OCI-LY7 (cell line): Measurements from ENCODE around the gene RBM33.

Source experiments
- EZH2phosphoT487 ChIP-seq: fragments of 200-600 bp; sonication (generic); IDR thresholded peaks from 2 replicates; pipeline ENCODE4 v1.6.1; 2018; ENCODE audit warnings: low read depth, borderline replicate concordance, mild to moderate bottlenecking, mixed run types, antibody characterized with exemption, low read length, moderate library complexity, mixed read lengths
- TF ChIP-seq, protein P1 (sequence below): fragments of 200-600 bp; sonication (generic); conservative IDR thresholded peaks from 2 replicates; pipeline ENCODE4 v1.5.1; 2014; ENCODE audit warnings: mild to moderate bottlenecking, antibody characterized with exemption, low read length, moderate library complexity, mixed read lengths

DNA sequence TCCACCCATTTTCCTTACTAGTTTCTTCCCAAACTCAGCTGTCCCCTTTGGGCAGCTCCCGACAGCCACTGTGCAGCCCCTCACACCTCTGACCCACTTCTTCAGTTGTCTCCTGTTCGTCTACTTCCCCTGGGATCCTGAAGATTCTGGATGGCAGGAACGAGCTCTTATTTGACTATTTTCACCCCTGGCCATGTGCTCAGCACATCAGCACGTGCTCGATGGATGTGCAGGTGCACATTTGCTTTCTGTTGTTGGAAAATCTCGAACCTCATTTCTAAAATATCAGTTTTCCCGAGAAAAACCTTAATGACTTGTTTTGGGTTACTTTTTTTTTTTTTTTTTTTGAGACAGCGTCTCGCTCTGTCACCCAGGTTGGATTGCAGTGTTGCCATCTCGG is 31.8 kb upstream of the RBM33 start:
- TF ChIP-seq, protein P1, sequence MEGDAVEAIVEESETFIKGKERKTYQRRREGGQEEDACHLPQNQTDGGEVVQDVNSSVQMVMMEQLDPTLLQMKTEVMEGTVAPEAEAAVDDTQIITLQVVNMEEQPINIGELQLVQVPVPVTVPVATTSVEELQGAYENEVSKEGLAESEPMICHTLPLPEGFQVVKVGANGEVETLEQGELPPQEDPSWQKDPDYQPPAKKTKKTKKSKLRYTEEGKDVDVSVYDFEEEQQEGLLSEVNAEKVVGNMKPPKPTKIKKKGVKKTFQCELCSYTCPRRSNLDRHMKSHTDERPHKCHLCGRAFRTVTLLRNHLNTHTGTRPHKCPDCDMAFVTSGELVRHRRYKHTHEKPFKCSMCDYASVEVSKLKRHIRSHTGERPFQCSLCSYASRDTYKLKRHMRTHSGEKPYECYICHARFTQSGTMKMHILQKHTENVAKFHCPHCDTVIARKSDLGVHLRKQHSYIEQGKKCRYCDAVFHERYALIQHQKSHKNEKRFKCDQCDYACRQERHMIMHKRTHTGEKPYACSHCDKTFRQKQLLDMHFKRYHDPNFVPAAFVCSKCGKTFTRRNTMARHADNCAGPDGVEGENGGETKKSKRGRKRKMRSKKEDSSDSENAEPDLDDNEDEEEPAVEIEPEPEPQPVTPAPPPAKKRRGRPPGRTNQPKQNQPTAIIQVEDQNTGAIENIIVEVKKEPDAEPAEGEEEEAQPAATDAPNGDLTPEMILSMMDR: no peak
- TF ChIP-seq EZH2phosphoT487: no peak
